Measurements from ENCODE around the gene BCS1L. TPM values are rescaled to one million over a fixed set of nuclear protein-coding genes. Genes with fewer than 3 reads are reported as not detected.

The BCS1L gene
- total RNA-seq, 4 donors from 2014 or later = 14.8 to 38.8 (median 24.9) TPM

DNA sequence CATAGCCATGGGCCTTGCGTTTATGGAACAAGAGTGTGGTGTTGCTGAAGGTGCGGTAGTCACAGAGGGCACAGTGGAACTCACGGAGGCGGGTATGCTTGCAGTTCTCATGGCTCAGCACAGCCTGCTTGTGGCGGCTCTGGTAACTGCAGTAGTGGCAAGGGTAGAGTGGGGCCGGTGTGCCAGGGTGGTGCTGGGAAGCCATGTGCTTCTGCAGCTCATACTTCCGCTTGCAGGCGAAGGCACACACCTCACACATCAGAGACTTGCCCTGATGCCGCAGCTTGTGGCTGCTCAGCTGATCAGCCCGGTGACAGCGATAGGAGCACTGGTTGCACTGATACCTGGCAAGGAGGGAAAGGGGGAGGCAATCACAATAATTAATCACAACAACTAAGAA lies 14.8 kb upstream of the BCS1L start:
- TF ChIP-seq, protein P1, sequence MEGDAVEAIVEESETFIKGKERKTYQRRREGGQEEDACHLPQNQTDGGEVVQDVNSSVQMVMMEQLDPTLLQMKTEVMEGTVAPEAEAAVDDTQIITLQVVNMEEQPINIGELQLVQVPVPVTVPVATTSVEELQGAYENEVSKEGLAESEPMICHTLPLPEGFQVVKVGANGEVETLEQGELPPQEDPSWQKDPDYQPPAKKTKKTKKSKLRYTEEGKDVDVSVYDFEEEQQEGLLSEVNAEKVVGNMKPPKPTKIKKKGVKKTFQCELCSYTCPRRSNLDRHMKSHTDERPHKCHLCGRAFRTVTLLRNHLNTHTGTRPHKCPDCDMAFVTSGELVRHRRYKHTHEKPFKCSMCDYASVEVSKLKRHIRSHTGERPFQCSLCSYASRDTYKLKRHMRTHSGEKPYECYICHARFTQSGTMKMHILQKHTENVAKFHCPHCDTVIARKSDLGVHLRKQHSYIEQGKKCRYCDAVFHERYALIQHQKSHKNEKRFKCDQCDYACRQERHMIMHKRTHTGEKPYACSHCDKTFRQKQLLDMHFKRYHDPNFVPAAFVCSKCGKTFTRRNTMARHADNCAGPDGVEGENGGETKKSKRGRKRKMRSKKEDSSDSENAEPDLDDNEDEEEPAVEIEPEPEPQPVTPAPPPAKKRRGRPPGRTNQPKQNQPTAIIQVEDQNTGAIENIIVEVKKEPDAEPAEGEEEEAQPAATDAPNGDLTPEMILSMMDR (IDR thresholded peaks at IDR 0.05; ENCODE audit: low read depth) = no peak

DNA sequence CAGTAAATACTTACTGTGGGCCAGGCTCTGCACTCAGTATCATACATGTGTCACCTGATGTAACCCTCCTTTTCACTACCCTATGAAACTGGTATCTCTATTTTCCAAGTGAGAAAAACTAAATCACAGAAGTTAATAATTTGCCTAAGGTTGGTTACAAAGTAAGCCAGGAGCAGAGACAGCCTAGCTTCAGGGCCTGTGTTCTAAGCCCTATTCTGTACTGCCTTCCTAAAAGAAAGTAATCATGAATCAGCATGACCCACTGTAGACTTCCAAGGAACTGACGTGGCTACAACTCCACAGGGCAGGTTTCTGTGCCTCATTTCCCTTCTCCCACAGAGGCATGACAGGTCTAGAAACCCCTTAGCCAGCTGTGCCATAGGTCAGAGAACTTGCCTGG lies 14.4 kb upstream of the BCS1L start:
- TF ChIP-seq, protein P1 (IDR thresholded peaks at IDR 0.05; ENCODE audit: low read depth) = no peak

DNA sequence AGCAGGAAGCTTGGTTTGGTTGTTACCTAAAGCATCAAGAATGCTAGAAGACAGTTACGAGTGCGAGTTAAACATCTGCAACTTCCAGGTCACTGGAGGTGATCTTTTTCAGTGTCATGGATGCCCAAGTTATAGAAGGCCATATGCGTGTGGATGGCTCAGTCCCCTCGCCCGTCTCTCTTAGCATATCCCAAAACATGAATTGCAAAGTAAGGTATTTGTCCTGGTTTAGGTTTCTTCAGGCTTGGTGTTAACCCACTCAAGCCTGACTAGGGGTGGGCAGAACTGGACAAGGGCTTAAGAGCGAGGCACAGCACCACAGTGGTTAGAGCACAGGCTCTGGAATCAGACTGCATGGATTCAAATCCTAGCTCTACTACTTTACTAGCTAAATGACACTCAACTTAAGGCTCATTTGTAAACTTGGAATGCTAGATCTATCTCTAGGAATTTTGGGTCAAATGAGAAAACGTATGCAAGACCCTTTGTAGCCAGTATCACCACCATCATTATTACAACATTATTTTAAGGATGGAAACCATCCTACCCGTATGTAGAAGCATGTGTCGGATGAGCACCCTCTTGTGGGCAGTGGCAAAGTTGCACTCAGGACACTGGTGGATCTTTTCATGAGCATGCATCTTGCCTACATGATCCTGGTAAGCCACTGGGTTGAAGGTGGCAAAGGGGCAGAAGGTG lies 11.2 kb upstream of the BCS1L start:
- TF ChIP-seq, protein P1 (IDR thresholded peaks at IDR 0.05; ENCODE audit: low read depth) = no peak

DNA sequence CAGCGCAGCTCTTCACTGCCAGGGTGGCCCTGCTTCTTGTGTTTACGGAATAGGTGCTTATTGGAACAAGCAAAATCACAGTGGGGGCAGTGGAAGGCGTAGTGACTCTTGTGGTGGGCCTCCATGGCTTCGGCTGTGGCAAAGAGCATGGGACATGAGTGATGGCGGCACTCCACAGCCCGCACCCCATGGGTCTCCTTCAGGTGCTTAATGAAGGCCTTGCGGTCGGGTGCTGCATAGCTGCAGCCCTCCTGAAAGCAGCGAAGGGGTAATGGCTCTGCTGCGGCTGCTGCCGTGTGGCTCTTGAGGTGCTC lies 10.7 kb upstream of the BCS1L start:
- TF ChIP-seq, protein P1 (IDR thresholded peaks at IDR 0.05; ENCODE audit: low read depth) = no peak

DNA sequence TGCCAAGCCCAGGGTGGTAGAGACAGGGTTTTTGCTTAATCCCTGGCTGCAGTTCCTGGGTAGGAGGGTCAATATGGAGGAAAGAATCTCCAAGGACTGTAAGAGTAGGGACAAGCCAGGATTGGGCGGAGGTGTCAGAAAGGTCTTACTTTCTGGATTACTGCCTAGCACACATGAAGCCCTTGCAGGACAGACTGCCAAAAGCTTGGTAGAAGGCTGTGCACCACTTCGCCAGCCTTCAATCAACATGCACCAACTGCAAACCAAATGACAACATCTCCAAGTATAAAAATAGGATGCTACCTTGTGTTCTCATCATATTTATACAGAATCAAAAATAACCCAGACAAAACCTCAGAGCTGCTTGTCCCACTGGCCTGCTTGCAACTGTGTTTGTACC lies 3.7 kb upstream of the BCS1L start:
- TF ChIP-seq, protein P1 (IDR thresholded peaks at IDR 0.05; ENCODE audit: low read depth) = no peak

DNA sequence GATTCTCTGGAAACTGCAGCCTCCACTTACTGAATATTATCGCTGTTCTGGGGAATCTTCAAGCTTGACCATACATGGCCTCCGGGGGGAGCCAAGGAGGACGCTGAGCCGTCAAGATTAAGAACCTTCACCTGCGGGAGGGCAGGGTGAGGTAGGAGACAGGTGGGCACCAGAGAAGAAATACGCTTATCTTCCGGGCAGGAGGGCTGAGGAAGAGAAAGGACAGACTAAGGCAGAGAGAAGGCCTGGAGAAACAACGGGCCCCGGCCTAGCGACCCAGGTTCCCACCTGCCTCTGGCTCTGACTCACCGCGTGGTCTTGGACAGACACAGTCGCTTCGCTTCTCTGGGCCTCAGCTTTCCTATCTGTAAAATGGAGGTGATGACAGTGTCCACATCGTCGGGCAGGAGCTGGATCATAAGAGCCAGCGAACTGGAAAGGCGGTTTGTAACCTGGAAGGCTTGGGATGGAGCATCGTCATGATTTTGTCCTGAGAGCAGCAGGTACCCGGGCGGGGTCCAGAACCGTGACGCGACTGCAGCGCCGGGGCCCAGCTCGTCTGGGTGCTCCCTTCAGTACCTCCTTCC lies 719 bp upstream of the BCS1L start:
- TF ChIP-seq, protein P1 (IDR thresholded peaks at IDR 0.05; ENCODE audit: low read depth) = no peak

DNA sequence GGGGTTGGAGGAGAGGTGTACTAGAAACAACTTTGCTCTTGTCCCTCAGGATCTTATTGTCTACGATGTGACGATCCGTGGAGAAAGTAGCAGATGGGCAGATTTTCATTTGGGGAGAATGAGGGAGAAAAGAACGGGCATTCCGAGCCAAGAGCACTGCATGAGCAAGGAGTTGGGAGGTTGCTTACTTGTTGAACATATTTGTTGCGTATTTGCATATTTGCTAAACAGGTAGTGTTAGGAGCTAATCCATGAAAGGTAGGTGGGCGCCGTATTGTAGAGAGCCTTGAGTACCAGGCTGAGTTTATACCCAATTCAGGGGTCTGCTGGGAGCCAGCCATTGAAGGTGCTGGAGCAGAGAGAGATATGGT lies 490 bp downstream of the BCS1L start:
- TF ChIP-seq, protein P1 (IDR thresholded peaks at IDR 0.05; ENCODE audit: low read depth) = no peak

Data from subcutaneous adipose tissue (tissue), 4 donors.